GM23338 (cell line): ENCODE data around the gene FAM227A. TPM values are rescaled to one million over a fixed set of nuclear protein-coding genes. Genes with fewer than 3 reads are reported as not detected.

Experiments
- ATAC-seq: fragments of 200-7000 bp; cut with Tn5 transposase; 3 replicates; pipeline ENCODE4 v1.9.1; 2020
- DNase-seq: peaks from one replicate; pipeline ENCODE4 v3.0.0-alpha.2; 2015; ENCODE audit warnings: low spot score
- H2AFZ ChIP-seq: fragments of 200-600 bp; sonication (generic); 2 replicates; pipeline ENCODE4 v1.8.0; 2016; ENCODE audit warnings: antibody characterized with exemption, mild to moderate bottlenecking, moderate library complexity
- H3F3A ChIP-seq: fragments of 200-600 bp; sonication (generic); replicated peaks from 2 replicates; pipeline ENCODE4 v1.8.0; 2017; ENCODE audit warnings: antibody characterized with exemption, mixed run types, low read depth
- H3K27ac ChIP-seq: fragments of 200-600 bp; sonication (generic); 2 replicates; pipeline ENCODE4 v1.6.1; 2016; ENCODE audit warnings: low read depth
- H3K27me3 ChIP-seq: fragments of 200-600 bp; sonication (generic); 2 replicates; pipeline ENCODE4 v1.8.0; 2016; ENCODE audit warnings: mild to moderate bottlenecking, mixed run types, moderate library complexity; ENCODE audit not compliant: insufficient read depth
- H3K36me3 ChIP-seq: fragments of 200-600 bp; sonication (generic); 2 replicates; pipeline ENCODE4 v1.8.0; 2016; ENCODE audit warnings: mild to moderate bottlenecking; ENCODE audit not compliant: insufficient read depth
- H3K4me1 ChIP-seq: fragments of 200-600 bp; sonication (generic); 2 replicates; pipeline ENCODE4 v1.8.0; 2016; ENCODE audit warnings: mild to moderate bottlenecking, moderate library complexity; ENCODE audit not compliant: insufficient read depth
- H3K4me2 ChIP-seq: fragments of 200-600 bp; sonication (generic); 2 replicates; pipeline ENCODE4 v1.7.1; 2017; ENCODE audit warnings: mixed run types
- H3K4me3 ChIP-seq: fragments of 200-600 bp; sonication (generic); 2 replicates; pipeline ENCODE4 v1.6.1; 2016; ENCODE audit warnings: mixed run types
- H3K79me2 ChIP-seq: fragments of 200-600 bp; sonication (generic); replicated peaks from 2 replicates; pipeline ENCODE4 v1.8.0; 2017; ENCODE audit warnings: mild to moderate bottlenecking; ENCODE audit not compliant: insufficient read depth
- H3K9me2 ChIP-seq: fragments of 200-600 bp; sonication (generic); 2 replicates; pipeline ENCODE4 v1.8.0; 2017; ENCODE audit not compliant: insufficient read depth
- H4K20me1 ChIP-seq: fragments of 200-600 bp; sonication (generic); replicated peaks from 2 replicates; pipeline ENCODE4 v1.8.0; 2017; ENCODE audit warnings: mild to moderate bottlenecking; ENCODE audit not compliant: insufficient read depth
- H3K27ac Mint-ChIP-seq: 2 replicates; pipeline ENCODE4 v1.8.0; 2020; ENCODE audit warnings: inconsistent platforms, mild to moderate bottlenecking, moderate library complexity, mixed read lengths
- H3K27me3 Mint-ChIP-seq: 3 replicates; pipeline ENCODE4 v1.8.0; 2022; ENCODE audit warnings: low read depth, mild to moderate bottlenecking, moderate library complexity, mixed read lengths, inconsistent platforms; ENCODE audit not compliant: insufficient read depth, poor library complexity
- H3K36me3 Mint-ChIP-seq: 3 replicates; pipeline ENCODE4 v1.8.0; 2021; ENCODE audit warnings: low read depth, mild to moderate bottlenecking, inconsistent platforms, moderate library complexity, mixed read lengths
- H3K4me1 Mint-ChIP-seq: 3 replicates; pipeline ENCODE4 v1.8.0; 2020; ENCODE audit warnings: mild to moderate bottlenecking, inconsistent platforms, mixed read lengths
- H3K4me3 Mint-ChIP-seq: 3 replicates; pipeline ENCODE4 v1.8.0; 2021; ENCODE audit warnings: moderate library complexity, mild to moderate bottlenecking, inconsistent platforms, mixed read lengths
- H3K9me3 Mint-ChIP-seq: 3 replicates; pipeline ENCODE4 v1.8.0; 2020; ENCODE audit warnings: moderate library complexity, mild to moderate bottlenecking, inconsistent platforms, mixed read lengths
- CREB1 ChIP-seq: fragments of 250-450 bp; sonication (Bioruptor Pico); IDR thresholded peaks from 2 replicates; pipeline ENCODE4 v1.5.0; 2020; ENCODE audit warnings: low read depth, mild to moderate bottlenecking, moderate library complexity
- EZH2 ChIP-seq: fragments of 200-600 bp; sonication (generic); IDR thresholded peaks from one replicate; pipeline ENCODE4 v1.8.0; 2017; ENCODE audit warnings: antibody characterized with exemption, mild to moderate bottlenecking, low read depth; ENCODE audit not compliant: unreplicated experiment
- EZH2phosphoT487 ChIP-seq: fragments of 200-600 bp; sonication (generic); IDR thresholded peaks from one replicate; pipeline ENCODE4 v1.8.1; 2018; ENCODE audit warnings: antibody characterized with exemption; ENCODE audit not compliant: unreplicated experiment
- JUNB ChIP-seq: IDR thresholded peaks from one replicate; pipeline ENCODE4 v1.6.1; 2016; ENCODE audit warnings: antibody characterized with exemption; ENCODE audit not compliant: unreplicated experiment
- NANOG ChIP-seq: IDR thresholded peaks from 2 replicates; pipeline ENCODE4 v1.6.1; 2016; ENCODE audit warnings: antibody characterized with exemption, borderline replicate concordance
- POLR2AphosphoS5 ChIP-seq: IDR thresholded peaks from 2 replicates; pipeline ENCODE4 v1.6.1; 2016; ENCODE audit warnings: antibody characterized with exemption, low read depth
- STAT1 ChIP-seq: IDR thresholded peaks from one replicate; pipeline ENCODE4 v1.6.1; 2016; ENCODE audit warnings: antibody characterized with exemption; ENCODE audit not compliant: unreplicated experiment
- ZNF114 ChIP-seq: fragments of 250-450 bp; sonication (Bioruptor Pico); IDR thresholded peaks from 2 replicates; pipeline ENCODE4 v1.5.0; 2020; ENCODE audit warnings: mild to moderate bottlenecking, moderate library complexity
- ZNF331 ChIP-seq: fragments of 250-450 bp; sonication (Bioruptor Pico); IDR thresholded peaks from 2 replicates; pipeline ENCODE4 v1.5.0; 2020; ENCODE audit warnings: low read depth, mild to moderate bottlenecking, moderate library complexity
- polyA plus RNA-seq: library from polyadenylated mRNA; unstranded; fragments of >200 nt; fragmentation: Nextera tagmentation; extraction: Ambion mirVana; gene quantifications from 2 replicates; pipeline ENCODE4 v1.2.1, GENCODE V29; 2016
- total RNA-seq: library from RNA; depleted of rRNA; stranded (reverse); fragments of >200 nt; shearing (Covaris generic); gene quantifications from 2 replicates; pipeline ENCODE4 v1.2.3, GENCODE V29; 2014
- TF ChIP-seq, protein P1 (sequence below): IDR thresholded peaks from one replicate; pipeline ENCODE4 v1.6.1; 2018; ENCODE audit warnings: antibody characterized with exemption; ENCODE audit not compliant: unreplicated experiment
- TF ChIP-seq, protein P2 (sequence below): fragments of 250-450 bp; sonication (Bioruptor Pico); IDR thresholded peaks from 2 replicates; pipeline ENCODE4 v1.5.0; 2020; ENCODE audit warnings: mild to moderate bottlenecking, moderate library complexity
- TF ChIP-seq, protein P3 (sequence below), 2 experiments: fragments of 200-600 bp in 1 of 2; sonication (generic) in 1 of 2; conservative IDR thresholded peaks; 2 replicates each; pipeline versions ENCODE4 v1.5.1 to v1.6.1; 2016 to 2017; ENCODE audit warnings: antibody characterized with exemption in 2 of 2, low read depth in 2 of 2, mild to moderate bottlenecking in 2 of 2, moderate library complexity in 1 of 2
- TF ChIP-seq, protein P4 (sequence below): IDR thresholded peaks from 2 replicates; pipeline ENCODE4 v1.6.1; 2016; ENCODE audit warnings: antibody characterized with exemption

The FAM227A gene
- total and polyA plus RNA-seq, 2 experiments from 2014 or later, result 5.8 to 11.0 TPM

DNA sequence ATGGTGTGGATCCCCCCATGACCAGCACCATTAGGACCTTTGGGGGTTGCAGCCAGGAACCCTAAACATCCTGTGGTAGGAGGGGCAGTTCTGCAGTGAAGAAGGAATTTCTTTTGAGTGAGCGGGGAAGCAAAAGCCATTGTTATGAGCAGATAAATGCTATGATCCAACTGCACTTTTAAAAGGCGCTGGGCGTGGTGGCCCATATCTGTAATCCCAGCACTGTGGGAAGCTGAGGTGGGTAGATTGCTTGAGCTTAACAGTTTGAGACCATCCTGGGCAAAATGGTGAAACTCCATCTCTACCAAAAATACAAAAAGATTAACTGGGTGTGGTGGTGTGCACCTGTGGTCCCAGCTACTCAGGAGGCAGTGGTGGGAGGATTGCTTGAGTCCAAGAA lies 19.6 kb upstream of the FAM227A start:
- Mint-ChIP-seq H3K36me3 (peaks cover 21% of the 10 kb centered on the region), H3K4me3 (no peak overlapping the region), H3K27ac (no peak overlapping the region), H3K9me3 (no peaks in the 10 kb centered on the region), H3K27me3 (peaks cover 9% of the 10 kb centered on the region), H3K4me1 (no peaks in the 10 kb centered on the region)
- H3K79me2 ChIP-seq, result no peaks in the 10 kb centered on the region
- no peaks in the 10 kb centered on the region for H4K20me1 ChIP-seq
- no peaks in the 10 kb centered on the region for H3K36me3 ChIP-seq
- no peak overlapping the region for H3K4me2 ChIP-seq
- H3K9me2 ChIP-seq, result no peaks in the 10 kb centered on the region
- ATAC-seq, result no peak
- H3K27ac ChIP-seq, result no peak overlapping the region
- H3K4me3 ChIP-seq, result no peak overlapping the region
- H3K4me1 ChIP-seq, result no peaks in the 10 kb centered on the region
- no peak overlapping the region for H2AFZ ChIP-seq
- TF ChIP-seq, protein P1, sequence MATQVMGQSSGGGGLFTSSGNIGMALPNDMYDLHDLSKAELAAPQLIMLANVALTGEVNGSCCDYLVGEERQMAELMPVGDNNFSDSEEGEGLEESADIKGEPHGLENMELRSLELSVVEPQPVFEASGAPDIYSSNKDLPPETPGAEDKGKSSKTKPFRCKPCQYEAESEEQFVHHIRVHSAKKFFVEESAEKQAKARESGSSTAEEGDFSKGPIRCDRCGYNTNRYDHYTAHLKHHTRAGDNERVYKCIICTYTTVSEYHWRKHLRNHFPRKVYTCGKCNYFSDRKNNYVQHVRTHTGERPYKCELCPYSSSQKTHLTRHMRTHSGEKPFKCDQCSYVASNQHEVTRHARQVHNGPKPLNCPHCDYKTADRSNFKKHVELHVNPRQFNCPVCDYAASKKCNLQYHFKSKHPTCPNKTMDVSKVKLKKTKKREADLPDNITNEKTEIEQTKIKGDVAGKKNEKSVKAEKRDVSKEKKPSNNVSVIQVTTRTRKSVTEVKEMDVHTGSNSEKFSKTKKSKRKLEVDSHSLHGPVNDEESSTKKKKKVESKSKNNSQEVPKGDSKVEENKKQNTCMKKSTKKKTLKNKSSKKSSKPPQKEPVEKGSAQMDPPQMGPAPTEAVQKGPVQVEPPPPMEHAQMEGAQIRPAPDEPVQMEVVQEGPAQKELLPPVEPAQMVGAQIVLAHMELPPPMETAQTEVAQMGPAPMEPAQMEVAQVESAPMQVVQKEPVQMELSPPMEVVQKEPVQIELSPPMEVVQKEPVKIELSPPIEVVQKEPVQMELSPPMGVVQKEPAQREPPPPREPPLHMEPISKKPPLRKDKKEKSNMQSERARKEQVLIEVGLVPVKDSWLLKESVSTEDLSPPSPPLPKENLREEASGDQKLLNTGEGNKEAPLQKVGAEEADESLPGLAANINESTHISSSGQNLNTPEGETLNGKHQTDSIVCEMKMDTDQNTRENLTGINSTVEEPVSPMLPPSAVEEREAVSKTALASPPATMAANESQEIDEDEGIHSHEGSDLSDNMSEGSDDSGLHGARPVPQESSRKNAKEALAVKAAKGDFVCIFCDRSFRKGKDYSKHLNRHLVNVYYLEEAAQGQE, result no peak
- no peak for TF ChIP-seq STAT1
- no peak for TF ChIP-seq EZH2
- no peak for TF ChIP-seq ZNF331
- TF ChIP-seq, protein P2, sequence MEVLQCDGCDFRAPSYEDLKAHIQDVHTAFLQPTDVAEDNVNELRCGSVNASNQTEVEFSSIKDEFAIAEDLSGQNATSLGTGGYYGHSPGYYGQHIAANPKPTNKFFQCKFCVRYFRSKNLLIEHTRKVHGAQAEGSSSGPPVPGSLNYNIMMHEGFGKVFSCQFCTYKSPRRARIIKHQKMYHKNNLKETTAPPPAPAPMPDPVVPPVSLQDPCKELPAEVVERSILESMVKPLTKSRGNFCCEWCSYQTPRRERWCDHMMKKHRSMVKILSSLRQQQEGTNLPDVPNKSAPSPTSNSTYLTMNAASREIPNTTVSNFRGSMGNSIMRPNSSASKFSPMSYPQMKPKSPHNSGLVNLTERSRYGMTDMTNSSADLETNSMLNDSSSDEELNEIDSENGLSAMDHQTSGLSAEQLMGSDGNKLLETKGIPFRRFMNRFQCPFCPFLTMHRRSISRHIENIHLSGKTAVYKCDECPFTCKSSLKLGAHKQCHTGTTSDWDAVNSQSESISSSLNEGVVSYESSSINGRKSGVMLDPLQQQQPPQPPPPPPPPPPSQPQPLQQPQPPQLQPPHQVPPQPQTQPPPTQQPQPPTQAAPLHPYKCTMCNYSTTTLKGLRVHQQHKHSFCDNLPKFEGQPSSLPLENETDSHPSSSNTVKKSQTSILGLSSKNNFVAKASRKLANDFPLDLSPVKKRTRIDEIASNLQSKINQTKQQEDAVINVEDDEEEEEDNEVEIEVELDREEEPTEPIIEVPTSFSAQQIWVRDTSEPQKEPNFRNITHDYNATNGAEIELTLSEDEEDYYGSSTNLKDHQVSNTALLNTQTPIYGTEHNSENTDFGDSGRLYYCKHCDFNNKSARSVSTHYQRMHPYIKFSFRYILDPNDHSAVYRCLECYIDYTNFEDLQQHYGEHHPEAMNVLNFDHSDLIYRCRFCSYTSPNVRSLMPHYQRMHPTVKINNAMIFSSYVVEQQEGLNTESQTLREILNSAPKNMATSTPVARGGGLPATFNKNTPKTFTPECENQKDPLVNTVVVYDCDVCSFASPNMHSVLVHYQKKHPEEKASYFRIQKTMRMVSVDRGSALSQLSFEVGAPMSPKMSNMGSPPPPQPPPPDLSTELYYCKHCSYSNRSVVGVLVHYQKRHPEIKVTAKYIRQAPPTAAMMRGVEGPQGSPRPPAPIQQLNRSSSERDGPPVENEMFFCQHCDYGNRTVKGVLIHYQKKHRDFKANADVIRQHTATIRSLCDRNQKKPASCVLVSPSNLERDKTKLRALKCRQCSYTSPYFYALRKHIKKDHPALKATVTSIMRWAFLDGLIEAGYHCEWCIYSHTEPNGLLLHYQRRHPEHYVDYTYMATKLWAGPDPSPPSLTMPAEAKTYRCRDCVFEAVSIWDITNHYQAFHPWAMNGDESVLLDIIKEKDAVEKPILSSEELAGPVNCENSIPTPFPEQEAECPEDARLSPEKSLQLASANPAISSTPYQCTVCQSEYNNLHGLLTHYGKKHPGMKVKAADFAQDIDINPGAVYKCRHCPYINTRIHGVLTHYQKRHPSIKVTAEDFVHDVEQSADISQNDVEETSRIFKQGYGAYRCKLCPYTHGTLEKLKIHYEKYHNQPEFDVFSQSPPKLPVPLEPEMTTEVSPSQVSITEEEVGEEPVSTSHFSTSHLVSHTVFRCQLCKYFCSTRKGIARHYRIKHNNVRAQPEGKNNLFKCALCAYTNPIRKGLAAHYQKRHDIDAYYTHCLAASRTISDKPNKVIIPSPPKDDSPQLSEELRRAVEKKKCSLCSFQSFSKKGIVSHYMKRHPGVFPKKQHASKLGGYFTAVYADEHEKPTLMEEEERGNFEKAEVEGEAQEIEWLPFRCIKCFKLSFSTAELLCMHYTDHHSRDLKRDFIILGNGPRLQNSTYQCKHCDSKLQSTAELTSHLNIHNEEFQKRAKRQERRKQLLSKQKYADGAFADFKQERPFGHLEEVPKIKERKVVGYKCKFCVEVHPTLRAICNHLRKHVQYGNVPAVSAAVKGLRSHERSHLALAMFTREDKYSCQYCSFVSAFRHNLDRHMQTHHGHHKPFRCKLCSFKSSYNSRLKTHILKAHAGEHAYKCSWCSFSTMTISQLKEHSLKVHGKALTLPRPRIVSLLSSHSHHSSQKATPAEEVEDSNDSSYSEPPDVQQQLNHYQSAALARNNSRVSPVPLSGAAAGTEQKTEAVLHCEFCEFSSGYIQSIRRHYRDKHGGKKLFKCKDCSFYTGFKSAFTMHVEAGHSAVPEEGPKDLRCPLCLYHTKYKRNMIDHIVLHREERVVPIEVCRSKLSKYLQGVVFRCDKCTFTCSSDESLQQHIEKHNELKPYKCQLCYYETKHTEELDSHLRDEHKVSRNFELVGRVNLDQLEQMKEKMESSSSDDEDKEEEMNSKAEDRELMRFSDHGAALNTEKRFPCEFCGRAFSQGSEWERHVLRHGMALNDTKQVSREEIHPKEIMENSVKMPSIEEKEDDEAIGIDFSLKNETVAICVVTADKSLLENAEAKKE (CRISPR knock-in tag), result no peak
- TF ChIP-seq, protein P3, sequence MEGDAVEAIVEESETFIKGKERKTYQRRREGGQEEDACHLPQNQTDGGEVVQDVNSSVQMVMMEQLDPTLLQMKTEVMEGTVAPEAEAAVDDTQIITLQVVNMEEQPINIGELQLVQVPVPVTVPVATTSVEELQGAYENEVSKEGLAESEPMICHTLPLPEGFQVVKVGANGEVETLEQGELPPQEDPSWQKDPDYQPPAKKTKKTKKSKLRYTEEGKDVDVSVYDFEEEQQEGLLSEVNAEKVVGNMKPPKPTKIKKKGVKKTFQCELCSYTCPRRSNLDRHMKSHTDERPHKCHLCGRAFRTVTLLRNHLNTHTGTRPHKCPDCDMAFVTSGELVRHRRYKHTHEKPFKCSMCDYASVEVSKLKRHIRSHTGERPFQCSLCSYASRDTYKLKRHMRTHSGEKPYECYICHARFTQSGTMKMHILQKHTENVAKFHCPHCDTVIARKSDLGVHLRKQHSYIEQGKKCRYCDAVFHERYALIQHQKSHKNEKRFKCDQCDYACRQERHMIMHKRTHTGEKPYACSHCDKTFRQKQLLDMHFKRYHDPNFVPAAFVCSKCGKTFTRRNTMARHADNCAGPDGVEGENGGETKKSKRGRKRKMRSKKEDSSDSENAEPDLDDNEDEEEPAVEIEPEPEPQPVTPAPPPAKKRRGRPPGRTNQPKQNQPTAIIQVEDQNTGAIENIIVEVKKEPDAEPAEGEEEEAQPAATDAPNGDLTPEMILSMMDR (conservative IDR thresholded peaks at IDR 0.05; ENCODE audit: low read depth in 2 of 2), result no peak
- TF ChIP-seq, protein P4, sequence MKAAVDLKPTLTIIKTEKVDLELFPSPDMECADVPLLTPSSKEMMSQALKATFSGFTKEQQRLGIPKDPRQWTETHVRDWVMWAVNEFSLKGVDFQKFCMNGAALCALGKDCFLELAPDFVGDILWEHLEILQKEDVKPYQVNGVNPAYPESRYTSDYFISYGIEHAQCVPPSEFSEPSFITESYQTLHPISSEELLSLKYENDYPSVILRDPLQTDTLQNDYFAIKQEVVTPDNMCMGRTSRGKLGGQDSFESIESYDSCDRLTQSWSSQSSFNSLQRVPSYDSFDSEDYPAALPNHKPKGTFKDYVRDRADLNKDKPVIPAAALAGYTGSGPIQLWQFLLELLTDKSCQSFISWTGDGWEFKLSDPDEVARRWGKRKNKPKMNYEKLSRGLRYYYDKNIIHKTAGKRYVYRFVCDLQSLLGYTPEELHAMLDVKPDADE, result no peak
- no peak for TF ChIP-seq CREB1 (CRISPR knock-in tag)
- TF ChIP-seq NANOG, result no peak
- TF ChIP-seq ZNF114 (CRISPR knock-in tag), result no peak
- TF ChIP-seq EZH2phosphoT487, result no peak
- TF ChIP-seq JUNB, result no peak
- no peak for TF ChIP-seq POLR2AphosphoS5
- no peak for DNase-seq
- no peaks in the 10 kb centered on the region for H3K27me3 ChIP-seq
- H3F3A ChIP-seq, result no peaks in the 10 kb centered on the region
